ENCODE measurements around the gene MACIR. TPM values are rescaled to one million over a fixed set of nuclear protein-coding genes. Genes with fewer than 3 reads are reported as not detected.
A peak's percentile ranks its signal among the peaks of the same experiment; 100 is the strongest.

Gene MACIR
- polyA plus RNA-seq, 1 donor = 31.2 TPM

GRCh38 chr5:103244398-103244797 lies 14.2 kb upstream of the MACIR start:
- Histone ChIP-seq H3K27ac (ENCODE audit: low read length) (peak overlapping the region; percentile 73), H3K27me3 (ENCODE audit: control insufficient read depth, insufficient read depth, low read length) (no peaks in the 10 kb centered on the region), H3K36me3 (ENCODE audit: control insufficient read depth, insufficient read depth, low read length) (no peaks in the 10 kb centered on the region), H3K4me1 (ENCODE audit: control insufficient read depth, insufficient read depth, low read length) (peaks cover 18% of the 10 kb centered on the region), H3K4me3 (ENCODE audit: low read length) (no peak overlapping the region), H3K9me3 (ENCODE audit: control insufficient read depth, low read depth, low read length) (peaks cover 19% of the 10 kb centered on the region)
- DNase-seq = no peak

- peaks cover 14% of the 10 kb centered on the region for H3K9me3 ChIP-seq (ENCODE audit: control insufficient read depth, low read depth, low read length)
- no peak for DNase-seq
- H3K36me3 ChIP-seq (ENCODE audit: control insufficient read depth, insufficient read depth, low read length) = no peaks in the 10 kb centered on the region
- peak overlapping the region; percentile 22 for H3K27ac ChIP-seq (ENCODE audit: low read length)
- 96% methylated on average over 3 of the region's 4 CpGs for WGBS (ENCODE audit: insufficient coverage, low lambda C conversion rate)
- H3K27me3 ChIP-seq (ENCODE audit: control insufficient read depth, insufficient read depth, low read length) = no peaks in the 10 kb centered on the region
- no peak overlapping the region for H3K4me3 ChIP-seq (ENCODE audit: low read length)
- peaks cover 18% of the 10 kb centered on the region for H3K4me1 ChIP-seq (ENCODE audit: control insufficient read depth, insufficient read depth, low read length)
Observed at GRCh38 chr5:103245761-103246160, 12.8 kb upstream of the MACIR start.

GRCh38 chr5:103247118-103247517 lies 11.4 kb upstream of the MACIR start:
- WGBS (ENCODE audit: insufficient coverage, low lambda C conversion rate) = no CpG with 5 or more reads among the region's 1 CpG
- no peak overlapping the region for H3K4me3 ChIP-seq (ENCODE audit: low read length)
- H3K27me3 ChIP-seq (ENCODE audit: control insufficient read depth, insufficient read depth, low read length) = no peaks in the 10 kb centered on the region
- peaks cover 18% of the 10 kb centered on the region for H3K4me1 ChIP-seq (ENCODE audit: control insufficient read depth, insufficient read depth, low read length)
- H3K27ac ChIP-seq (ENCODE audit: low read length) = no peak overlapping the region
- DNase-seq = no peak
- no peaks in the 10 kb centered on the region for H3K36me3 ChIP-seq (ENCODE audit: control insufficient read depth, insufficient read depth, low read length)
- peaks cover 5% of the 10 kb centered on the region for H3K9me3 ChIP-seq (ENCODE audit: control insufficient read depth, low read depth, low read length)

- peaks cover 4% of the 10 kb centered on the region for H3K9me3 ChIP-seq (ENCODE audit: control insufficient read depth, low read depth, low read length)
- H3K27me3 ChIP-seq (ENCODE audit: control insufficient read depth, insufficient read depth, low read length) = no peaks in the 10 kb centered on the region
- H3K4me3 ChIP-seq (ENCODE audit: low read length) = no peak overlapping the region
- H3K4me1 ChIP-seq (ENCODE audit: control insufficient read depth, insufficient read depth, low read length) = peaks cover 12% of the 10 kb centered on the region
- DNase-seq = no peak
- H3K36me3 ChIP-seq (ENCODE audit: control insufficient read depth, insufficient read depth, low read length) = no peaks in the 10 kb centered on the region
- no peak overlapping the region for H3K27ac ChIP-seq (ENCODE audit: low read length)
- WGBS (ENCODE audit: insufficient coverage, low lambda C conversion rate) = 100% methylated on average over 2 of the region's 2 CpGs
Observed at GRCh38 chr5:103249068-103249467, 9.5 kb upstream of the MACIR start.

- no peak overlapping the region for H3K4me3 ChIP-seq (ENCODE audit: low read length)
- no peak overlapping the region for H3K27ac ChIP-seq (ENCODE audit: low read length)
- no peaks in the 10 kb centered on the region for H3K9me3 ChIP-seq (ENCODE audit: control insufficient read depth, low read depth, low read length)
- H3K4me1 ChIP-seq (ENCODE audit: control insufficient read depth, insufficient read depth, low read length) = peaks cover 12% of the 10 kb centered on the region
- DNase-seq = no peak
- no peaks in the 10 kb centered on the region for H3K36me3 ChIP-seq (ENCODE audit: control insufficient read depth, insufficient read depth, low read length)
- H3K27me3 ChIP-seq (ENCODE audit: control insufficient read depth, insufficient read depth, low read length) = no peaks in the 10 kb centered on the region
- no CpG with 5 or more reads among the region's 1 CpG for WGBS (ENCODE audit: insufficient coverage, low lambda C conversion rate)
Observed at GRCh38 chr5:103254921-103255320, 3.6 kb upstream of the MACIR start.

GRCh38 chr5:103255691-103256090 lies 2.9 kb upstream of the MACIR start:
- no CpG with 5 or more reads among the region's 7 CpGs for WGBS (ENCODE audit: insufficient coverage, low lambda C conversion rate)
- DNase-seq = peak in 1 of 2 donors; percentile 67

GRCh38 chr5:103256178-103256577 lies 2.4 kb upstream of the MACIR start:
- Histone ChIP-seq H3K9me3 (ENCODE audit: control insufficient read depth, low read depth, low read length) (no peaks in the 10 kb centered on the region), H3K27ac (ENCODE audit: low read length) (peak overlapping the region; percentile 17), H3K4me3 (ENCODE audit: low read length) (no peak overlapping the region), H3K36me3 (ENCODE audit: control insufficient read depth, insufficient read depth, low read length) (no peaks in the 10 kb centered on the region), H3K4me1 (ENCODE audit: control insufficient read depth, insufficient read depth, low read length) (peaks cover 12% of the 10 kb centered on the region), H3K27me3 (ENCODE audit: control insufficient read depth, insufficient read depth, low read length) (no peaks in the 10 kb centered on the region)
- WGBS (ENCODE audit: insufficient coverage, low lambda C conversion rate) = 75% methylated on average over 1 of the region's 4 CpGs
- DNase-seq = no peak

More at GRCh38 chr5:103255691-103256090, 2.9 kb upstream of the MACIR start:
- Histone ChIP-seq H3K9me3 (ENCODE audit: control insufficient read depth, low read depth, low read length) (no peaks in the 10 kb centered on the region), H3K27me3 (ENCODE audit: control insufficient read depth, insufficient read depth, low read length) (no peaks in the 10 kb centered on the region), H3K4me3 (ENCODE audit: low read length) (no peak overlapping the region), H3K36me3 (ENCODE audit: control insufficient read depth, insufficient read depth, low read length) (no peaks in the 10 kb centered on the region), H3K27ac (ENCODE audit: low read length) (peak overlapping the region; percentile 17), H3K4me1 (ENCODE audit: control insufficient read depth, insufficient read depth, low read length) (peaks cover 12% of the 10 kb centered on the region)

- Histone ChIP-seq H3K9me3 (ENCODE audit: control insufficient read depth, low read depth, low read length) (no peaks in the 10 kb centered on the region), H3K27me3 (ENCODE audit: control insufficient read depth, insufficient read depth, low read length) (no peaks in the 10 kb centered on the region), H3K27ac (ENCODE audit: low read length) (peak overlapping the region; percentile 100), H3K4me3 (ENCODE audit: low read length) (peak overlapping the region; percentile 97), H3K4me1 (ENCODE audit: control insufficient read depth, insufficient read depth, low read length) (peaks cover 23% of the 10 kb centered on the region), H3K36me3 (ENCODE audit: control insufficient read depth, insufficient read depth, low read length) (no peaks in the 10 kb centered on the region)
- peak; percentile 56 to 84 for DNase-seq
- WGBS (ENCODE audit: insufficient coverage, low lambda C conversion rate) = no CpG with 5 or more reads among the region's 91 CpGs
Observed at GRCh38 chr5:103258957-103259704, 568 bp downstream of the MACIR start.

- H3K36me3 ChIP-seq (ENCODE audit: control insufficient read depth, insufficient read depth, low read length) = no peaks in the 10 kb centered on the region
- H3K9me3 ChIP-seq (ENCODE audit: control insufficient read depth, low read depth, low read length) = no peaks in the 10 kb centered on the region
- H3K4me1 ChIP-seq (ENCODE audit: control insufficient read depth, insufficient read depth, low read length) = peaks cover 29% of the 10 kb centered on the region
- H3K27me3 ChIP-seq (ENCODE audit: control insufficient read depth, insufficient read depth, low read length) = no peaks in the 10 kb centered on the region
- H3K27ac ChIP-seq (ENCODE audit: low read length) = peak overlapping the region; percentile 100
- peak overlapping the region; percentile 97 for H3K4me3 ChIP-seq (ENCODE audit: low read length)
- WGBS (ENCODE audit: insufficient coverage, low lambda C conversion rate) = 0% methylated on average over 1 of the region's 20 CpGs
- peak in 1 of 2 donors; percentile 84 for DNase-seq
Observed at GRCh38 chr5:103259705-103260355, 1.3 kb downstream of the MACIR start.

GRCh38 chr5:103260951-103261350 lies 2.4 kb downstream of the MACIR start:
- Histone ChIP-seq H3K36me3 (ENCODE audit: control insufficient read depth, insufficient read depth, low read length) (no peaks in the 10 kb centered on the region), H3K4me1 (ENCODE audit: control insufficient read depth, insufficient read depth, low read length) (peaks cover 30% of the 10 kb centered on the region), H3K9me3 (ENCODE audit: control insufficient read depth, low read depth, low read length) (no peaks in the 10 kb centered on the region), H3K4me3 (ENCODE audit: low read length) (peak overlapping the region; percentile 97), H3K27me3 (ENCODE audit: control insufficient read depth, insufficient read depth, low read length) (no peaks in the 10 kb centered on the region), H3K27ac (ENCODE audit: low read length) (peak overlapping the region; percentile 100)
- WGBS (ENCODE audit: insufficient coverage, low lambda C conversion rate) = 14% methylated on average over 1 of the region's 3 CpGs
- peak in 1 of 2 donors; percentile 52 for DNase-seq

All from large intestine (tissue), 3 donors.